PFSK-1 (cell line): ENCODE measurements around the gene IL18.

Experiments used
- FOXP2 ChIP-seq: optimal IDR thresholded peaks from 2 replicates; pipeline ENCODE3; 2011; ENCODE audit warnings: borderline replicate concordance, control low read depth, inconsistent platforms; ENCODE audit not compliant: insufficient read depth; ENCODE audit errors: extremely low read length, extremely low read depth
- POLR2AphosphoS5 ChIP-seq: IDR thresholded peaks from 2 replicates; pipeline ENCODE4 v1.6.1; 2012; ENCODE audit warnings: low read depth, mild to moderate bottlenecking, control low read depth, low read length, moderate library complexity
- TAF1 ChIP-seq: IDR thresholded peaks from 2 replicates; pipeline ENCODE4 v1.6.1; 2012; ENCODE audit warnings: low read length, control low read depth, borderline replicate concordance; ENCODE audit not compliant: insufficient read depth
- TF ChIP-seq, protein P1 (sequence below), 2 experiments: IDR thresholded peaks; 2 replicates each; pipeline versions ENCODE4 v1.6.1 to v1.8.0; 2011 to 2012; ENCODE audit warnings: low read depth in 2 of 2, low read length in 2 of 2, control low read depth in 1 of 2, inconsistent platforms in 1 of 2, mild to moderate bottlenecking in 1 of 2, moderate library complexity in 1 of 2; ENCODE audit not compliant: insufficient read depth in 1 of 2

- TF ChIP-seq, protein P1, sequence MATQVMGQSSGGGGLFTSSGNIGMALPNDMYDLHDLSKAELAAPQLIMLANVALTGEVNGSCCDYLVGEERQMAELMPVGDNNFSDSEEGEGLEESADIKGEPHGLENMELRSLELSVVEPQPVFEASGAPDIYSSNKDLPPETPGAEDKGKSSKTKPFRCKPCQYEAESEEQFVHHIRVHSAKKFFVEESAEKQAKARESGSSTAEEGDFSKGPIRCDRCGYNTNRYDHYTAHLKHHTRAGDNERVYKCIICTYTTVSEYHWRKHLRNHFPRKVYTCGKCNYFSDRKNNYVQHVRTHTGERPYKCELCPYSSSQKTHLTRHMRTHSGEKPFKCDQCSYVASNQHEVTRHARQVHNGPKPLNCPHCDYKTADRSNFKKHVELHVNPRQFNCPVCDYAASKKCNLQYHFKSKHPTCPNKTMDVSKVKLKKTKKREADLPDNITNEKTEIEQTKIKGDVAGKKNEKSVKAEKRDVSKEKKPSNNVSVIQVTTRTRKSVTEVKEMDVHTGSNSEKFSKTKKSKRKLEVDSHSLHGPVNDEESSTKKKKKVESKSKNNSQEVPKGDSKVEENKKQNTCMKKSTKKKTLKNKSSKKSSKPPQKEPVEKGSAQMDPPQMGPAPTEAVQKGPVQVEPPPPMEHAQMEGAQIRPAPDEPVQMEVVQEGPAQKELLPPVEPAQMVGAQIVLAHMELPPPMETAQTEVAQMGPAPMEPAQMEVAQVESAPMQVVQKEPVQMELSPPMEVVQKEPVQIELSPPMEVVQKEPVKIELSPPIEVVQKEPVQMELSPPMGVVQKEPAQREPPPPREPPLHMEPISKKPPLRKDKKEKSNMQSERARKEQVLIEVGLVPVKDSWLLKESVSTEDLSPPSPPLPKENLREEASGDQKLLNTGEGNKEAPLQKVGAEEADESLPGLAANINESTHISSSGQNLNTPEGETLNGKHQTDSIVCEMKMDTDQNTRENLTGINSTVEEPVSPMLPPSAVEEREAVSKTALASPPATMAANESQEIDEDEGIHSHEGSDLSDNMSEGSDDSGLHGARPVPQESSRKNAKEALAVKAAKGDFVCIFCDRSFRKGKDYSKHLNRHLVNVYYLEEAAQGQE (IDR thresholded peaks at IDR 0.05; ENCODE audit: insufficient read depth in 1 of 2, low read depth in 2 of 2, low read length in 2 of 2), result no peak
- TF ChIP-seq POLR2AphosphoS5, result no peak
- no peak for TF ChIP-seq FOXP2
- no peak for TF ChIP-seq TAF1
These were observed 60.4 kb downstream of the IL18 start for GRCh38 chr11:112103446-112103845.
